ENCODE measurements around the gene DCAF15. TPM values are rescaled to one million over a fixed set of nuclear protein-coding genes. Genes with fewer than 3 reads are reported as not detected.

DCAF15 gene
- total RNA-seq, 1 donor from 2014 or later: 20.6 TPM

- Histone ChIP-seq H3K27me3 (no peaks in the 10 kb centered on the region), H3K4me1 (peaks cover 6% of the 10 kb centered on the region), H3K27ac (no peak overlapping the region), H3K4me3 (no peak overlapping the region), H3K36me3 (peaks cover 0 to 21% of the 10 kb centered on the region in 2 donors), H3K9me3 (no peaks in the 10 kb centered on the region)
- DNase-seq (ENCODE audit: extremely low spot score in 2 of 2): no peak
- TF ChIP-seq POLR2AphosphoS5 (IDR thresholded peaks at IDR 0.05; ENCODE audit: insufficient read depth in 1 of 2, low read depth in 1 of 2) (no peak), POLR2A (IDR thresholded peaks at IDR 0.05) (no peak), CTCF (IDR thresholded peaks at IDR 0.05) (no peak)
- intact Hi-C loops (cut with DNase I): no loop called here
Measured at GRCh38 chr19:13993590-13994300, 41.4 kb downstream of the DCAF15 start.

- Histone ChIP-seq H3K27ac (no peak overlapping the region), H3K4me3 (no peak overlapping the region), H3K4me1 (peaks cover 6% of the 10 kb centered on the region), H3K36me3 (peaks cover 0 to 21% of the 10 kb centered on the region in 2 donors), H3K9me3 (no peaks in the 10 kb centered on the region), H3K27me3 (no peaks in the 10 kb centered on the region)
- TF ChIP-seq POLR2A (IDR thresholded peaks at IDR 0.05) (no peak), CTCF (IDR thresholded peaks at IDR 0.05) (no peak), POLR2AphosphoS5 (IDR thresholded peaks at IDR 0.05; ENCODE audit: insufficient read depth in 1 of 2, low read depth in 1 of 2) (no peak)
- no peak for DNase-seq (ENCODE audit: extremely low spot score in 2 of 2)
- intact Hi-C loops (cut with DNase I): no loop called here
Measured at GRCh38 chr19:13995017-13995728, 42.9 kb downstream of the DCAF15 start.

- H3K9me3 ChIP-seq: no peaks in the 10 kb centered on the region
- no peak overlapping the region for H3K4me3 ChIP-seq
- intact Hi-C loops (cut with DNase I): no loop called here
- DNase-seq (ENCODE audit: extremely low spot score in 2 of 2): no peak
- no peak overlapping the region for H3K27ac ChIP-seq
- H3K27me3 ChIP-seq: no peaks in the 10 kb centered on the region
- peaks cover 0 to 15% of the 10 kb centered on the region in 2 donors for H3K36me3 ChIP-seq
- TF ChIP-seq CTCF (IDR thresholded peaks at IDR 0.05) (no peak), POLR2A (IDR thresholded peaks at IDR 0.05) (no peak)
- H3K4me1 ChIP-seq: peaks cover 6% of the 10 kb centered on the region
Measured at GRCh38 chr19:13995878-13996765, 43.8 kb downstream of the DCAF15 start.

GRCh38 chr19:13996928-13997630 lies 44.8 kb downstream of the DCAF15 start:
- Histone ChIP-seq H3K4me3 (no peak overlapping the region), H3K27me3 (no peaks in the 10 kb centered on the region), H3K9me3 (no peaks in the 10 kb centered on the region), H3K36me3 (peaks cover 0 to 12% of the 10 kb centered on the region in 2 donors), H3K27ac (no peak overlapping the region), H3K4me1 (peaks cover 6% of the 10 kb centered on the region)
- TF ChIP-seq POLR2AphosphoS5 (IDR thresholded peaks at IDR 0.05; ENCODE audit: insufficient read depth in 1 of 2, low read depth in 1 of 2): no peak
- TF ChIP-seq POLR2A (IDR thresholded peaks at IDR 0.05): no peak
- no peak for TF ChIP-seq CTCF (IDR thresholded peaks at IDR 0.05)
- no peak for DNase-seq (ENCODE audit: extremely low spot score in 2 of 2)
- intact Hi-C loops (cut with DNase I): no loop called here
